HG02943 (cell line): ENCODE measurements around the gene GALNT1.

Source experiments
- ATAC-seq: cut with Tn5 transposase; IDR thresholded peaks from one replicate; pipeline ENCODE4 v1.9.1; 2021; ENCODE audit warnings: mild to moderate bottlenecking, low read depth, moderate library complexity; ENCODE audit not compliant: unreplicated experiment

The GALNT1 gene

GRCh38 chr18:35662293-35663062 is 80.9 kb downstream of the GALNT1 start:
- ATAC-seq, result peak; percentile 72

DNA sequence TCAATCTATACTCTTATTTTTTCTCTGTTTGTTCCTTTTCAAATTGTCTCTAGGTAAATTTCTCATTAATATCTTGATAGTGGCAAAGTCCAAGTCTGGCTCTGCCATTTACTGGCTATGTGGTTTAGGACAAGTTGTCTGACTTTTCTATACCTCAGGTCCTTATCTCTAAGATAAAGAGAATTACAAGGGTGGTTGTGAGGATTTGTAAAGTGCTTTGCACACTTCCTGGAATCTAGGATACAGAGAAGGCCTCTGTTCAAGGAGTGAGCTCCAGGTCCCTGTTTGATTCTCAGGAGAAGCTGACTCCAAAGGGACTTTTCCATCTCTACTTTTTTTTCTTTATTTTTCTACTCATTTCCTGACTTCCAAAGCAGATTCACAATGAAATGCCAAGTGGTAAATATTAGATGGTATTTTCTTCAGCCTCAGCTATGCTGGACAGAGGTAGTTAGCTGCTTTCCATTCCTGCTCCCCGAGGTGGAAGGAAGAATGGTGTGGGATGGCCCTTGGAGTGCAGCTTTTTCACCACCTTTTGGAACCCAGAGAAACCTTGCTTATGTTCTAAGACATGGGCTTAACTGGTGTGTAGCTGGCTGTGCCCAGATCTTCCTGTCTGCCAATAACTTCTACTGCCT is 90.5 kb downstream of the GALNT1 start:
- no peak for ATAC-seq

DNA sequence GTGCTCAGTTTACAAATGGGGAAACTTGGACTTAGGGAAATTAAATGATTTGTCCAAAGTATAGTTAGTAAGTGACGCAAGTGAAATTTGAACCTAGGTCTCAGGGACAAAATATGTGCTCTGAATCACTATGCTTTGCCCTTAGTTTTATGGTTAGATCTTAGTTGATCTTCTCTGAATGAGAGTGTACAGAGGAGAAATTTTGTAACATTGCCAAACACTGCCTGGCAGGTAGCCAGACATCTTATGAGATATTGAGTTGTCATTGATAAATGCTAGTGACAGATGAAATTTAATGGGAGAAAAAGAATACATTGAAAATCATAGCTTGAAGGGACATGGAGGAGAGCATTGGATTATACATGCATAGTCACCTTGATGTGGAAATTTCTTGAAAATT is 91.4 kb downstream of the GALNT1 start:
- no peak for ATAC-seq

DNA sequence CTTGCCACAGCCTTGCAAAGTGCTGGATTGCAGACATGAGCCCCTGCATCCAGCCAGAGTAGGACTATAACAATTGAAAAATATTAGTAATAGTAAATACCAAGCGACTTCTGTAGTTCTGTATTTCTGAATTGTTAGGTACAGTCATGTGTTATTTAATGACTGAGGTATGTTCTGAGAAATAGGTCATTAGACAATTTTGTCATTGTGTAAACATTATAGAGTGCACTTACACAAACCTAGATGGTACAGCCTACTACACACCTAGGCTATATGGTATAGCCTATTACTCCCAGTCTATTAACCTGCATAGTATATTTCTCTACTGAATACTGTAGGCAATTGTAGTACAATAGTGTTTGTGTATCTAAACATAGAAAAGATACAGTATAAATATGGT is 92.1 kb downstream of the GALNT1 start:
- ATAC-seq, result no peak

- ATAC-seq, result no peak
Observed at GRCh38 chr18:35680139-35680551, 98.6 kb downstream of the GALNT1 start.

DNA sequence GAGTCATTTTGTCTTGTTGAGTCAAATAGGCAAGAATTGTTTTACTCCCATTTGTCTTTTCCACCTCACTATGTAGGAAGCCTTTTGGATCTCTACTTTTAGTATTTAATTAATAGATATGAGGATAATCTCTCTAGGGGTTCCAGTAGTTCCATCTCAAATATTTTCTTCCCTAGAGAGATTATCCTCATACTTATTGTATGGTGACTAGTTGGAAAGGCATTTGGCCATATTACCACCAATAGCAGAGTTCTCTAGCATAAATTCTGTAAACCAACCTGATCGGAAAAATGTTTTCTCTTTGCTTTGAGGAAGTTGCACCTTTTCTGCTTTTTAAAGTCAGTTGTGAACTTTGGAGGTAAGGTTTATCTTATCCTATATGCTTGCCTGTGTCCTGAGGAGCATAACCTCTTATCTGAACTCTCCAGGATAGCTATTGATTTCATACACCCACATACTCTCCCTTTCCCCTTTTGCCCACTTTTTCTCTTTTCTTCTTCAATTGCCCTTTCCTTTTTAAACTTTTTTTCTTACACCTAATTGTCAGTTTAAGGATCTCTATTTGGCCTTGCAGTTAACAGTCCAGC is 100.8 kb downstream of the GALNT1 start:
- ATAC-seq, result no peak

DNA sequence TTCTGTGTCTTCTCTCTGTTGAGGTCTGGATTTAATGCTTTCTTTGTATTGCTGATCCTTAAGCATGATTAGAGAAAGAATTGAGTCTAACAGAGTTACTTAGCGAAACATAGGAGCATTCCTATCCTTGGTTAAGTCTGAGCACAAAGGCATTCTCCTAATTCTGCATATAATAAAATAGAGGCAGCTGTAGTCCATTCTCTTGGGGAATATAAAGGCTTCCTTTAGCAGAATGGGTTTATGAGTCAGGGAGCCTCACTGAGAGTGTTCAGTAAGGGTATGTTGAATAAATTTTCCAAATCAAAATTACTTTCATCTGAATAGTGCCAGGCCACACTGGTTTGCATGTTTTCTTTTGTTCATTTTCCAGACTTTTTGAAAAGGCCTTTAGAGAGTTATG is 101.5 kb downstream of the GALNT1 start:
- ATAC-seq, result no peak

GRCh38 chr18:35688757-35689156 is 107.2 kb downstream of the GALNT1 start:
- ATAC-seq, result no peak

GRCh38 chr18:35689728-35690127 is 108.2 kb downstream of the GALNT1 start:
- no peak for ATAC-seq

GRCh38 chr18:35691625-35692024 is 110.1 kb downstream of the GALNT1 start:
- no peak for ATAC-seq

DNA sequence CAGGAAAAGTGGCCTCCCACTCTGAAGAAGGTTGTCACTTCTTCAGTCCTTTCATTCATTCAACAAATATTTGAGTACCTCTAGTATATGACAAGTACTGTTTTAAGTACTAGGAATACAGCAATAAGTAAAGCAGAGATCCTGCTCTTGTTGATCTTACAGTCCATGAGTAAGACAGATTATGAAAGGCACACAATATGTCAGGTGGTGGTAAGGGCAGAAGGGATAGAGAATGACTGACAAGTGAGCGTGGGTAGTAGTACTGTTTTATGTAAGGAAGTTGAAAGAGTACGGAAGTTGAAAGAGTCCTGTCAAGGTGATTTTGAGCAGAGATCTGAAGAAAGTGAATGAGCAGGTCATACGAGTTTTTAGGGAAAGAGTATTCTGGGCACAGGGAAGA is 111.3 kb downstream of the GALNT1 start:
- no peak for ATAC-seq

DNA sequence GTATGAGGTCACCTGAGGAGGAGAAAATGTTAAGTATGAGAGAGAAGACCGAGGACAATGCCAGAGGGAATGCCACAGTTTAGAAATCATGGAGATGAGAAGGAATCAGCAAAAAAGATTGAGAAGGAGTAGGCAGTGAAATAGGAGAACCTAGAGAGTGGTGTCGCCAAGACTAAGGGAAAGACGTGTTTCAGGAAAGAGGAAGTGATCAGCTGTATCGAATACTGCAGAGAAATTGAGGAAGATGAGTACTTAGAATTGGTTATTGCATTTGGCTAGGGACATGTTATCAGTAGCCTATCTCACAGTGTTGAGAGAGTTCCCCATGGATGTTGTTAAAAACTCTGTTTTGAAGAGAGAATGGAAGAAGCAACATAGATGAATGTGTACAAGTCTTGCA is 112.3 kb downstream of the GALNT1 start:
- ATAC-seq, result no peak

- ATAC-seq, result no peak
Observed at GRCh38 chr18:35694808-35695207, 113.3 kb downstream of the GALNT1 start.

- ATAC-seq, result no peak
Observed at GRCh38 chr18:35695384-35695783, 113.8 kb downstream of the GALNT1 start.

GRCh38 chr18:35695803-35696202 is 114.3 kb downstream of the GALNT1 start:
- ATAC-seq, result no peak

- no peak for ATAC-seq
Observed at GRCh38 chr18:35696307-35696706, 114.8 kb downstream of the GALNT1 start.

DNA sequence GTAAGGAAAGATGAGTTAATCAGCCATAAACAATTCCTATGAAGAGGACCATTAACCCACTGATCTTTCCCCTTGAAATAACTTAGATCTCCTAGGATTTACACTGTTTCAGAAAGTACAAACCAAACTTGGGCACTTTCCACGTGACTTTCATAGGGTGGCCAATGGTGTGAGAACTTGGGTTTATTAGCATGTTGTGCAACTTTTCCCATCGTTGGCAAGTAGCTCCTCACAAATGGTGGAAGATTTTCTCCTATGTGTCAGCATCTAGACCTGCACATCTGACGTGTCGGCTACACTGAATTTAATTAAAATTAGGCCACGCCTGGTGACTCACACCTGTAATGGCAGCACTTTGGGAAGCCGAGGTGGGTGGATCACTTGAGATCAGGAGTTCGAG is 116.3 kb downstream of the GALNT1 start:
- no peak for ATAC-seq

DNA sequence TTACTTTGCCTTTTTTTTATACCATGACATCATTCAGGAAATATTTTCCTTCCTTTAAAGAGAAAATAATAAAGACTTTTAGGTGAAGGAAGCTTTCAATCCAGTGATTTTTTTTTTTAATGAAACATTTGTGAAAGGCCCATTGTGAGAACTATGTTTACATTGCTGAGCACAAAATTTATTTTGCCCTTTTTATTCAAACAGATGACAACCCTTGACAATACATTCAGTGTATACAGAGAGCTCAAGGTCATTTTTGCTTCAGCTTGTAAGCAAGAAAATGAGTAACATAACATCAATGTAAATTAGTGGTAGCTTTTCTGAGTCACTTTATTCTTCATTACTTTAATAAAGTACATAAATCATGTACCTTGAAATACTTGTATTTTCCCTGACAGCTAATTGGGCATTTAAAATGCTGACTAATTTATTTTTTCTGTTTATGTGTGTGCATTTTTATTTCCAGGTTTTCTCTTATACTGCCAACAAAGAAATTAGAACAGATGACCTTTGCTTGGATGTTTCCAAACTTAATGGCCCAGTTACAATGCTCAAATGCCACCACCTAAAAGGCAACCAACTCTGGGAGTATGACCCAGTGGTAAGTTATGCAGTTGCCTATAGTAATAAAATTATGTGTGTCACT is 121.6 kb downstream of the GALNT1 start:
- no peak for ATAC-seq

DNA sequence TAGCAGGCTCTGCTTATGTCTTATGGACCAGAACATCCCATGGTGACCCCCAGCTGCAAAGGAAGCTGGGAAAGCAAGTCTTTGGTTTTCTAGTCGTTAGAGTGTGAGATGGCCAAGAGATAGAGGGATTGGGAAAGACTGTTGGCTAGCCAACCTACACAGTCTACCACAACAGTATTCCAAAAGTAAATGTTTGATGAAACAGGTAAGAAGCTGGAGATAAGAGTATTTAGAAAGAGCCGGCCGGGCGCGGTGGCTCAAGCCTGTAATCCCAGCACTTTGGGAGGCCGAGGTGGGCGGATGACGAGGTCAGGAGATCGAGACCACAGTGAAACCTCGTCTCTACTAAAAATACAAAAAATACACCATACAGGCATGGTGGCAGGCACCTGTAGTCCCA is 124.4 kb downstream of the GALNT1 start:
- no peak for ATAC-seq

DNA sequence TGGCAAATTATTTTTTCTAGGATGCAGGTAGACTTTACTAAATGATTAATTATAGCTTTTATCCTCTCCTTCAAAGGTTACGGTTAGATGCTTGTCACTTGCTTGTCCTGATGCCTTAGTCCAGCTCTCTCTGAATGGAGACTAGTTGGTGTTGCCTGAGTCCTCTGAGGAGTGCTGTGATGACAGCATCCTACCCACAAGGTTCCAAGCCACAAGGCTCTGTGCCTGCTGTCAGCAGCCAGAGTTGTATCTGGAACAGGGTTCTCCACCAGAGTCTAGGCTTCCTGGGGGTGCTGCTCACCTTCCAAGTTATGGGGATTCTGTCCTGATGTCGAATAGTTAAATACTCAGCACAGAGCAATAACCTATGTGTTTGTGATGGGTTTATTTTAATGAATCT is 125.7 kb downstream of the GALNT1 start:
- ATAC-seq, result no peak

- no peak for ATAC-seq
Observed at GRCh38 chr18:35707674-35708073, 126.1 kb downstream of the GALNT1 start.
